GM12874 (cell line): ENCODE measurements around the gene AGAP1.

ENCODE experiments used
- TF ChIP-seq, protein P1 (sequence below): IDR thresholded peaks from 2 replicates; pipeline ENCODE4 v1.5.1; 2011; ENCODE audit warnings: low read depth, mild to moderate bottlenecking, control low read depth, low read length, moderate library complexity; ENCODE audit not compliant: insufficient read depth

The AGAP1 gene

GRCh38 chr2:236155406-236155805 is 661.6 kb downstream of the AGAP1 start:
- TF ChIP-seq, protein P1, sequence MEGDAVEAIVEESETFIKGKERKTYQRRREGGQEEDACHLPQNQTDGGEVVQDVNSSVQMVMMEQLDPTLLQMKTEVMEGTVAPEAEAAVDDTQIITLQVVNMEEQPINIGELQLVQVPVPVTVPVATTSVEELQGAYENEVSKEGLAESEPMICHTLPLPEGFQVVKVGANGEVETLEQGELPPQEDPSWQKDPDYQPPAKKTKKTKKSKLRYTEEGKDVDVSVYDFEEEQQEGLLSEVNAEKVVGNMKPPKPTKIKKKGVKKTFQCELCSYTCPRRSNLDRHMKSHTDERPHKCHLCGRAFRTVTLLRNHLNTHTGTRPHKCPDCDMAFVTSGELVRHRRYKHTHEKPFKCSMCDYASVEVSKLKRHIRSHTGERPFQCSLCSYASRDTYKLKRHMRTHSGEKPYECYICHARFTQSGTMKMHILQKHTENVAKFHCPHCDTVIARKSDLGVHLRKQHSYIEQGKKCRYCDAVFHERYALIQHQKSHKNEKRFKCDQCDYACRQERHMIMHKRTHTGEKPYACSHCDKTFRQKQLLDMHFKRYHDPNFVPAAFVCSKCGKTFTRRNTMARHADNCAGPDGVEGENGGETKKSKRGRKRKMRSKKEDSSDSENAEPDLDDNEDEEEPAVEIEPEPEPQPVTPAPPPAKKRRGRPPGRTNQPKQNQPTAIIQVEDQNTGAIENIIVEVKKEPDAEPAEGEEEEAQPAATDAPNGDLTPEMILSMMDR, result no peak

GRCh38 chr2:236156095-236156859 is 662.4 kb downstream of the AGAP1 start:
- TF ChIP-seq, protein P1, result no peak

DNA sequence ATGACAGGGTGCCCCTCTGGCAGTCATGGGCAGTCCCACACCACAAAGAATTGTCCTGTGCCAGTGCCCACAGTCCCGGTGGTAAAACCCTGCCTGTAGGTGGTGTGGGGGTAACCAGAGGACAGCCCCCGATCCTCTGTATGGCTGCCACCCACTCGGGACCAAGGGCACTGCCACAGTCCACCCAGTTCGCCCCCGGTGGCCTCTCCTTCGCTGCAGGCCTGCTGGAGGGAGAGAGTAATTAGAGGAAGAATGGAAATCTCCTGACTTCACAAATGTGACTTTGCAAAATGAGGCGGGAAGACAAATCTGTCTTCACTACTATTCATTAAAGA is 663.0 kb downstream of the AGAP1 start:
- TF ChIP-seq, protein P1, result no peak

DNA sequence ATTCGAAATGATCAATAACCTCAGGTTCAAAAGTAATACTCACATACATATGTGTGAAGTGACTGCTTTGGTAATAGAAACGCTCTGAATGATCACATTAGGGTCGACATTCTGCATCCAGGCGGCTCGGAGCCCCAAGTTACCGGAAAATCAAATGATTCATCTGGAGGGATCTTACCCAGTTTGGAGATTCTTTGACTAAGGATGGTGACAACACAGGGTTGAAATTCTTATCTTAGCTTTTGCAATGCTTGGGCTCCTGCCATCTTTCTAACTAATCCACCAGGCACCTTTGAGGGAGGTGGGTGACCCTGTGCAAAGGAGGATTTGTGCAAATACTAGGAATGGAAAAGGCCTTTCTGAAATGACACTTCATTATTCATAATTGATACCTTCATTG is 663.5 kb downstream of the AGAP1 start:
- TF ChIP-seq, protein P1, result no peak

DNA sequence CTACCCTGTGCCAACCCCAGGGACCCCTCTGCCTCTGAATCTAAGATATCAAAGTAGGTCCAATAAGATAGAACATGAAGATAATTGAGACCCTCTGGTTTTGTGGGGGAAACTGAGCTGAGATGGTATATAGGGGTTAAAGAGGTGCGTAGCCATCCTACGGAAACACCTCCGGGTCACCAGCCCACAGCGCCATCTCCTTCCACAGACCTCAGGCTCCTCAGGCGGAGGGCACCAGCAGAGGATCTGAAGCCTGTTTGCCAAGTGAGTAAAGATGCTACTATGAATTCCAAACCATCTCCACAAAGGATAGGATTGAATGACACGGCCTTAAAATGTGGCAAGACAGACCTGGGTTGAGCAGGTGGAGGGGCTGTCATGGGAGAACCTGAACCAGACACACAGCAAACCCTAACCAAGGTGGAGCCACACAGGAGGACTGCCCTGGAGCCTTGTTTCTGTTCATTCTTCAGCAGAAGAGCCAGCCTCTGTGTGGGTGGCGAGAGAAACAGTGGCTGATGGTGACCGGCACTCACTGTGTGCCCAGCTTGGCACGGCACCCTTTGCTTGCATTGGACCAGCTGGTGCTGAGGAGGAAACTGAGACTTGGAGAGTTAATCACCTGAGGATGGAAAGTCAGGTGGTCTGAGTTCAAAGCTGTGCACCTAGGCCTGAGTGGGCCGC is 664.1 kb downstream of the AGAP1 start:
- TF ChIP-seq, protein P1, result no peak

DNA sequence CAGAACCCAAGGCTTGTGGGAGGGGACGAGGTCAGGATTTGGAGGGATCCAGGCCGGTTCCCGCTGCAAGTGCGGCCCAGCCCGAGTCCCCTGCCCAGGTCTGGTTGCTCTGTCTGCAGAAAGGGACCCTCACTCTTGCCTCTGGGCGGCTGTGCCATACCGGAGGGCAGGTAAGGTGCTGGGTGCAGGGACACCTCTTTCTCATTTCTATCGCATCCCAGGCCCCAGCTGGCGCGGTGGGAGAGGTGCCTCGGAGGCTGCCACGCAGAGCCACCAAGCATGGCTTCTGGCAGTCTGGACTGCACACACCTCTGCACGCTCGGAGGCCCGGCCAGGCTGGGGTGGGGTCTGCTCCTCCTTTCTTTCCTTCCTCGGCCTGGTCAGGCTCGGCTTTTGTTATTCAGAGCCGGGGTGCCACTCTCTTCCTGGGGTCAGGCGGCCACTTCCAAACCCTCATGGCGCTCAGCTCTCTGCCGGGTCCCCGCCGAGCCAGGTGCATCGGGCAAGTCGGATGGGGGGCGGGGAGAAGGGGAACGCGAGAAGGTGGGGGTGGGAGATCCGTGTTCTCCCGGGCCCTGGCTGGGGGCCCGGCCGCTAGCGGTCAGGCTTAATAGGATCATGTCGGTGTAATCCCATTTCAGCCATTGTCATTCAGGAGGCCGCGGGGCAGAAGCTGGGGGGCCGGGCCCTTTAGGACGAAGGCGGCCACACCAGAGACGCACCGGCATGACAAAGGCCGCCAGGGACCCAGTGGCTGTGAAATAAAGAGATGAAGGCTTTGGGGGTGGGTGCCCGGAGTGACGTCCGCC is 665.3 kb downstream of the AGAP1 start:
- TF ChIP-seq, protein P1, result no peak

DNA sequence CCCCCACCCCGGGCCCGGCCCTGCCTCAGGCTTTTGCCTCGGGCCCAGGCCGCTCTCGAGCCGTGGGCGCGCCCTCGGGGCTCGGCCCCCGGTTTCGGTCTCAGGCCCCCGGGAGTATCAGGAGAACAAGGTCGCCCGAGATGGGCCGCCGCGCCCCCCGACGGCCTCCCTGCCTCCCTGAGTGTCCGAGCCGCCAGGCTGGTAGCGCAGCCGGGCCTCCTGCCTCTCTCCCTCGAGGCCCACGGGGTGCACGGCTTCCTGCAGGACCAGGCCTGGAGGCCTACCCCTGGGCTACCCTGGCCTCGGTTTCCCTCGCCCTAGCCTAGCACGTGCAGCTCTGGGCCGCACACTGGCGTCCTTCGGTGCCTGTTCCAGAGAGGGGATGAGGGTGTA is 665.9 kb downstream of the AGAP1 start:
- TF ChIP-seq, protein P1, result no peak
